ENCODE measurements around the gene MSGN1. TPM values are rescaled to one million over a fixed set of nuclear protein-coding genes. Genes with fewer than 3 reads are reported as not detected.

Gene MSGN1
- total RNA-seq, 1 donor from 2014 or later = not detected

DNA sequence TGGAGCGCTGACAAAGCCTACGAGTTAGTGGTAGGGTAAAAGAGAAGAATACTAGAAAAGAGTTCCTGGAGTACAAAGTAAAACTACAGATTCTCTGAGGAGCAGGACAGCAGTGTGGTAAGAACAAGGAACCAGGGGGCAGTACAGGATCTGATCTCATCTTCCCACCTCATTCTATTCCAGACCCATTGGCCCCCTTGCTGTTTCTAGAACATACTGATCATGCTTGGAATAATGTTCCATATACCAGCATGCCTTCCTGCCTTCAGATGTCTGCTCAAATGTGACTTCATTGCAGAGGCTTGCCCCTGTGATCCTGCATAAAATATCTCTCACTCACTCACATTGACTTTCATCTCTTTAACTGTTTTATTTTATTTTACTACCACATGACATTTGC, 19.3 kb downstream of the MSGN1 start:
- no peaks in the 10 kb centered on the region for H3K9me3 Mint-ChIP-seq (ENCODE audit: low read depth)

DNA sequence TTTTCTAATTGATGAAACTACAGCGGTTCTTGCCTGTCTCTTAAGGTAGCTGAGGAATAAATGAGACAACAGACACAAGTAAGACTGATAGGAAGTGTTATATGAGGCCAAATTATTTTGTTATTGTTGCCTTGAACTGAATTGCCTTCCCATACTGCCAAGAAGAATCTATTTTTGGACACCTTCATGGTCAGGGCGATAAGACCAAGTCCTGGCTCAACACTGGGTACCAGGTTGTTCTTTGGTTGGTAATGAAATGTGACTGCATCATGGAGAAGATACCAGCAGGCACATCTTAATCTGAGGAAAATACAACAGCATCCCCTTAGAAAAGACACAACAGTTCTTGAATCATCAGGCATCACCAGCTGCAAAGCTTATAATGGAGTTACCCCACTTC, 23.7 kb downstream of the MSGN1 start:
- H3K36me3 Mint-ChIP-seq (ENCODE audit: low read depth) = no peaks in the 10 kb centered on the region
- TF ChIP-seq, protein P1, sequence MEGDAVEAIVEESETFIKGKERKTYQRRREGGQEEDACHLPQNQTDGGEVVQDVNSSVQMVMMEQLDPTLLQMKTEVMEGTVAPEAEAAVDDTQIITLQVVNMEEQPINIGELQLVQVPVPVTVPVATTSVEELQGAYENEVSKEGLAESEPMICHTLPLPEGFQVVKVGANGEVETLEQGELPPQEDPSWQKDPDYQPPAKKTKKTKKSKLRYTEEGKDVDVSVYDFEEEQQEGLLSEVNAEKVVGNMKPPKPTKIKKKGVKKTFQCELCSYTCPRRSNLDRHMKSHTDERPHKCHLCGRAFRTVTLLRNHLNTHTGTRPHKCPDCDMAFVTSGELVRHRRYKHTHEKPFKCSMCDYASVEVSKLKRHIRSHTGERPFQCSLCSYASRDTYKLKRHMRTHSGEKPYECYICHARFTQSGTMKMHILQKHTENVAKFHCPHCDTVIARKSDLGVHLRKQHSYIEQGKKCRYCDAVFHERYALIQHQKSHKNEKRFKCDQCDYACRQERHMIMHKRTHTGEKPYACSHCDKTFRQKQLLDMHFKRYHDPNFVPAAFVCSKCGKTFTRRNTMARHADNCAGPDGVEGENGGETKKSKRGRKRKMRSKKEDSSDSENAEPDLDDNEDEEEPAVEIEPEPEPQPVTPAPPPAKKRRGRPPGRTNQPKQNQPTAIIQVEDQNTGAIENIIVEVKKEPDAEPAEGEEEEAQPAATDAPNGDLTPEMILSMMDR (IDR thresholded peaks at IDR 0.05) = no peak
- H3K4me3 Mint-ChIP-seq (ENCODE audit: unreplicated experiment) = no peak overlapping the region
- no peak overlapping the region for H3K27ac Mint-ChIP-seq (ENCODE audit: unreplicated experiment)
- H3K4me1 Mint-ChIP-seq (ENCODE audit: low read depth) = no peaks in the 10 kb centered on the region
- peaks cover 29% of the 10 kb centered on the region for H3K27me3 Mint-ChIP-seq (ENCODE audit: low read depth)
- H3K9me3 Mint-ChIP-seq (ENCODE audit: low read depth) = no peaks in the 10 kb centered on the region
- no peak for DNase-seq (ENCODE audit: low spot score)

More for the DNA sequence above, 19.3 kb downstream of the MSGN1 start:
- Mint-ChIP-seq H3K27ac (ENCODE audit: unreplicated experiment) (no peak overlapping the region), H3K4me3 (ENCODE audit: unreplicated experiment) (no peak overlapping the region), H3K36me3 (ENCODE audit: low read depth) (no peaks in the 10 kb centered on the region), H3K27me3 (ENCODE audit: low read depth) (peaks cover 33% of the 10 kb centered on the region), H3K4me1 (ENCODE audit: low read depth) (peaks cover 3% of the 10 kb centered on the region)
- DNase-seq (ENCODE audit: low spot score) = no peak
- TF ChIP-seq, protein P1 (IDR thresholded peaks at IDR 0.05) = no peak

GRCh38 chr2:17843457-17843856, 27.2 kb downstream of the MSGN1 start:
- no peaks in the 10 kb centered on the region for H3K9me3 Mint-ChIP-seq (ENCODE audit: low read depth)
- TF ChIP-seq, protein P1 (IDR thresholded peaks at IDR 0.05) = no peak
- no peaks in the 10 kb centered on the region for H3K4me1 Mint-ChIP-seq (ENCODE audit: low read depth)
- H3K27ac Mint-ChIP-seq (ENCODE audit: unreplicated experiment) = no peak overlapping the region
- no peak for DNase-seq (ENCODE audit: low spot score)
- H3K36me3 Mint-ChIP-seq (ENCODE audit: low read depth) = no peaks in the 10 kb centered on the region
- peaks cover 31% of the 10 kb centered on the region for H3K27me3 Mint-ChIP-seq (ENCODE audit: low read depth)
- H3K4me3 Mint-ChIP-seq (ENCODE audit: unreplicated experiment) = no peak overlapping the region

GRCh38 chr2:17845806-17846205, 29.5 kb downstream of the MSGN1 start:
- H3K4me1 Mint-ChIP-seq (ENCODE audit: low read depth) = no peaks in the 10 kb centered on the region
- H3K36me3 Mint-ChIP-seq (ENCODE audit: low read depth) = no peaks in the 10 kb centered on the region
- no peak for DNase-seq (ENCODE audit: low spot score)
- H3K4me3 Mint-ChIP-seq (ENCODE audit: unreplicated experiment) = no peak overlapping the region
- no peak overlapping the region for H3K27ac Mint-ChIP-seq (ENCODE audit: unreplicated experiment)
- TF ChIP-seq, protein P1 (IDR thresholded peaks at IDR 0.05) = no peak
- no peaks in the 10 kb centered on the region for H3K9me3 Mint-ChIP-seq (ENCODE audit: low read depth)
- H3K27me3 Mint-ChIP-seq (ENCODE audit: low read depth) = peaks cover 28% of the 10 kb centered on the region

GRCh38 chr2:17846676-17847075, 30.4 kb downstream of the MSGN1 start:
- no peaks in the 10 kb centered on the region for H3K9me3 Mint-ChIP-seq (ENCODE audit: low read depth)
- H3K27me3 Mint-ChIP-seq (ENCODE audit: low read depth) = peaks cover 28% of the 10 kb centered on the region
- H3K36me3 Mint-ChIP-seq (ENCODE audit: low read depth) = no peaks in the 10 kb centered on the region
- DNase-seq (ENCODE audit: low spot score) = no peak
- TF ChIP-seq, protein P1 (IDR thresholded peaks at IDR 0.05) = no peak
- no peaks in the 10 kb centered on the region for H3K4me1 Mint-ChIP-seq (ENCODE audit: low read depth)
- H3K4me3 Mint-ChIP-seq (ENCODE audit: unreplicated experiment) = no peak overlapping the region
- no peak overlapping the region for H3K27ac Mint-ChIP-seq (ENCODE audit: unreplicated experiment)

All from chondrocyte (in vitro differentiated cells).